Glomerular visceral epithelial cell (primary cell): ENCODE measurements around the gene RAB6B.

Experiments used
- DNase-seq: peaks from one replicate; pipeline ENCODE4 v3.0.0-alpha.2; 2016; ENCODE audit errors: extremely low spot score

The RAB6B gene

DNA sequence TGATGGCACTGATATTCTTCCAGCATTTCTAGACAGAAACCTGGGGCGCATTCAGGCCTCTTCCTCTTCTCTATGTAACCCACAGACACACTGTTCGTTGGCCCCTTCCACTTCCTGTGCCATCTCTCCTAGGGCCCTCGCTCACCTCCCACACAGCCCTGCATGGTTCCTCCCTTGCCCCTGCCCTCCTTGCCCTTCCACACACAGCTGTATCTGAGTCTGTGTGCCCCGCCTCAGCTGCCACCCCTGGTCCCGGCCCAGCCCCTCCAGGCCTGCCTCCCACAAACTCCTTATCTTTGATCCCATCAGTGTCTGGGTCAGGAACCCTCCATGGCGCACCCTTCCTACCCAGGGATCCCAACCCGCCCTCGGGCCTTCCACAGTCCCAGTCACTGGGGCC, 37.9 kb downstream of the RAB6B start:
- DNase-seq = no peak

DNA sequence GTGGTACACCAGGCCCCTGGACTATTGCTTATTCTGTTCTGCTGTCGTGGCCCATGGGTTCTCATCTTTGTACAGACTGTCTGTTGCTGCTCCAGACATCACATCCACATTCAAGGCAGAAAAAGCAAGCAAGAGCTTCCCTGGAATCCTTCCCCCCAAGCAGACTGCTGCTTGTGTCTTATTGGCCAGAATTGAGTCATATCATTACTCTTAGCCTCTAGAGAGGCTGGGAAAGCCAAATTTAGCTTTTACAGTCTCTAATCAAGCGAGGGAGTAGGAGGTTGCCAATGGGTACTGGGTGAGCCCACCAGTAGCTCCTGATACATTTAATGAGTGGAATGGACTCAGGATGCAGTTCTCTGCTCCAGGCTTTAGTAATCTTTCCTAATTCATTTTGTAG, 39.4 kb downstream of the RAB6B start:
- DNase-seq = no peak

DNA sequence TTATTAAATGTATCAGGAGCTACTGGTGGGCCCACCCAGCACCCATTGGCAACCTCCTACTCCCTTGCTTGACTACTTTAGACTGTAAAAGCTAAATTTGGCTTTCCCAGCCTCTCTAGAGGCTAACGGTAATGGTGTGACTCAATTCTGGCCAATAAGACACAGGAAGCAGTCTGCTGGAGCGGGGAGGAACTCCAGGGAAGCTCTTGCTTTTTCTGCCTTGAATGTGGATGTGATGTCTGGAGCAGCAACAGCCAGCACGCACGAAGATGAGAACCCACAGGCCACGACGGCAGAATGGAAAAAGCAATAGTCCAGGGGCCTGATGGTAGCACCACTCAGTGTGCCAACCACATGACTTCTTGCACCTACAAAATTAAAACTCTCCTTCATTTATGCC, 39.9 kb downstream of the RAB6B start:
- DNase-seq = no peak

DNA sequence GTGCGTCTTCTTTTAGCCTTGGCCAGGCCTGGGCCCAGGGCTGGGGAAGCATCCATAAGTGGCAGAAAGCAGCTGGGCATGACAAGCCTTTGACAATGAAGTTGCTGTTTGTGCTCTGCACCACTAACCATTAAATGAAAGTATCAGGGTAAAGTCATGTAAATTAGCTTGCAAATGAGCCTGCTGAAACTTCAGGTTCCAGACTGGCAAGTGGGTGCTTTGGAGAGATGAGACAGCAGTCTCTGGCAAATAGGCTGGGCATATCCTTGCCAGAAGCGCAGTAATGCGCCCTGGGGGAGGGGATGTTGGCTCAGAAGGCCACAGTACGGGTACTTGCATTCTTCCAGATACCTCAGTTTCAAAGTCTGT, 40.7 kb downstream of the RAB6B start:
- DNase-seq = no peak

DNA sequence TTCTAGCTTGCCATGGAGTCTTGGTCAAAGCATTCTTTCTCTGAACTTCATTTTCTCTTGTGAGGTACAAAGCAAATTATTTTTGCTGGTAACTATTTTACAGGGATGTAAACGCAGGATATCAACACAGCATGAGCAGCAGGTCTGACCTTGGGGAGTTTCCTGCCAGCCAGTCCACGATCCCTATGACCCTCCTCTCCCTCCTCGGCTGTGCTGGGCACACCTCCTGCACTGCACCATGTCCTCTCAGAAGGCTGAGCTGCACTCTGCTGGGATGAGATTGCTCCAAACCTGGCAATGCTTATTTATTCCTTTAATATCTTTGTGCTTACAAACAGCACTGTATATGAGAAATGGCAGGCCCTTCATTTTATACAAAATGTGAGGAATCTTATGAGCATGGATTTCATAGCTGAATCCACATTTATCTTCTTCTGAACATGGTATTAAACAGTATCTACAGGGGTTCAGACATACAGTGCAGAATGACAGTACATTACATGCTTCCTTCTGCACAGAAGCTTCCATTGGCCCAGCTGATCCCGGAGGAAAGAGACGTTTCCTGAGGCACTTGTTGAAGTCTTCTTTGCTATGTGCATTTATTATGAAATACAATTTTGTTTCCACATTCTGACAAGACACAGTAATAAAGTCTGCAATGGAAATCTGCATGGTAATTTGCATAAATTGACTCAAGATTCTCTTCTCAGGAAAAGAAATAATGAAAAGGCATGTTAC, 41.2 kb downstream of the RAB6B start:
- no peak for DNase-seq

DNA sequence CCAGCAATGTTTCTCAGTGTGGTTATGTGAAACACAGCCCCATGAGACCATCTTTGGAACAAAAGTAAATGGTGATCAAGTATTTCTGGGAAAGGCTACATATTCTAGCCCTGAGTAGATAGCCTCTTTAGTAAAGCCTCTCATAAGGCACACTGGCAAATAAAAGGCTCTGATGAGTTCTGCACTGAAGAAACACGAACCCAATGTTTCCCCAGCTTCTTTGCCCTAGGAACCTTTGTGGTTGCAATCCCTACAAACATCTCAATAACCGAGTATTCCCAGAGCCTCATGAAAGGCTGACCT, 41.8 kb downstream of the RAB6B start:
- no peak for DNase-seq

DNA sequence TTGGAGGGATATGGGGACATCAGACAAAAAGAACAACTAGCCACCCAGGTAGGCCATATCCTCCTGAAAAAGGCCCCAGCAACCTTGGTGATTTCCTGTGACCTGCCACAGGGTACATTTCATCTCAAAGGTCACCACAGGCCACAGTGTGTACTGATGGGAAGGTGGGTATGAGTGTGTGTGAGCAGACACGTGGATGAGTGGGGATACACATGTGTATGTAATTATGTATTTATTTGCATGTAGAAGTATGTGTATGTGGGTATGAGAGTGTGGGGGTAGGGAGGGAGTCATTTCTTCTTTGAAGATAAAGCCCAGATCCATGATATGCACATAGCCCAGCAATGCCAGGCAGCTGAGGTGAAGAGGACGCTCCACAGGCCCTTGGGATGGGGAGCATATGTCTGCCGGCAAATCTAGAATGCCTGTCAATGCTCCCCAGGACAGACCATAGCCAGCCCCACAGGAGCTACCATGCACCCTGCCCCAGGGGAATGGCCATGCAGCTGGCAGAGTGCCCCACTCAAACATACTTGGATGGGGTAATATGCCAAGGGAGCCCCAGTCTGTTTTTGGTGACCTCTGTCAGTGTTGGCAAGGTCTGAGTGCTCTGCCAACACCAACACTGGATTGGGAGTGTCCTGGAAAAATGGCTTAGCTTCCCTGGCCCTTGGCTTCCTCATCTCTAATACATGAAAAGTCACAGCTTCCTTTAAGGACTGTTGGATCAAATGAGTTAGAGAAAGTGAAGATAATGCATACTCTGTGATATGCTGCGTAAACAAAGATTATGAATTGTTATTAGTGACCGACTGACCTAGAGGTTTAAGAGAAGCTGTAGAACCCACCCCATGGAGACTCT, 42.4 kb downstream of the RAB6B start:
- no peak for DNase-seq

DNA sequence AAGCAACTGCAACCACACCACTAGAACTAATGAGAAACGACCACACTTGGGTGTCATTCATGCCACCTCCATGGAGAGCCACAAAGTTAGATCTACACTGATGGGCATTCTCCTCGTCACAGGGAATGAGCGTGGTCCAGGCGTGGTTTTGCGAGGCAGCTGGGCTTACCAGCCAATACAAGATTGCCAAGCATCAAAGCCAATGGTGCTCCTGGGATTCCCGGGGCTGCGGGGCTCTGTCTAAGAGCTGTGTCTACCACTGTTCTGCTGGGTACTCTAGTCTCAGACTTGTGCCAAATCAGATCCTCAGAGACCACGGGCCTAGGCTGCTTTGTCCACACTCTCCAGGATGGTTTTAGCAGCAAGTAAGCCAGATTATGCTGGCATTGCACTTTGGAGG, 43.8 kb downstream of the RAB6B start:
- DNase-seq = no peak

DNA sequence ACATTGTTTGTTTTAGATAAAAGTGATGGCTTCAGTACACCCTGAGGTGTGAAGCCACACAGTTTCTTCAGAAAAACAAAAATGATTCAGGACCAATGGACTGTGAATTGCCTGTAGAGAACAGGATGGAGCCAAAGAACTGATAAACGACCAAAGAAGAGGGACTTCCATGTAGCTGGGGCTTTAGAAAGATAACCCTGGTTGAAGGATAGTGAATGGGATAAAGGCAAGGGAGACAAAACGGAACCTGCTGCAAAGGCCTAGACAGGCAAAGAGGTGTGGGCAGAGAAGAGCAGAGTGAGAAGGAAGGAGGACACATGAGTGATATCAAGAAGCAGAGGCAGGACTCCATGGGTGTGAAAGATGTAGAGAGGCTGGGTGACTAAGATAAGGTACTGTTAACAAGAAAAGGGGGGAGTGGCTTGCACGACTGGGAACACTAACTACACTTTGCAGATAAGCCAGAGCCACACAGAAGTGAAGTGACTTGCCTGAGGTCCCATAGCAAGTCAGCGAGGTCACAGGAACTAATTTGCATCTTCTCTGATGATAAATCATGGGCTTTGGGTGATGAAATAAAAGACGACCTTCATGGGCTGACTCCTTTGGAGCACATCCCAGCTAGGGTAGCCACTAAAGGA, 44.3 kb downstream of the RAB6B start:
- no peak for DNase-seq

DNA sequence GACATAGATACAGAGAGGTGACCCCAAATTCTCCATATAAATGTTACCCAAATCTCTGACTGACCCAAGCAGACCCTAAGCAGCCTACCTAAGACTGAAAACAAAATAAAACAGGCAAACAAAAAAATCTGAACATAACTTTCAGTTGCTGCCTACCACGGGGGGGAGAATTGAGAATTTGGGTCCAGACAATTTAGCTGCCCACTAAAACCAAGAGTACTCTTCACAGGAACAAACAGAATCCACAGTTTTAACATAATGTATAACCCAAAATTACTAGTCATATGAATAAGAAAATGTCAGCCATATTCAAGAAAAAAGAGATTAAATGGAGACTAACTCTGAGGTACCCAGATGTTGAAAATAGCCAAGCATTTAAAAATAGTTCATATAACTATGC, 45.6 kb downstream of the RAB6B start:
- no peak for DNase-seq

DNA sequence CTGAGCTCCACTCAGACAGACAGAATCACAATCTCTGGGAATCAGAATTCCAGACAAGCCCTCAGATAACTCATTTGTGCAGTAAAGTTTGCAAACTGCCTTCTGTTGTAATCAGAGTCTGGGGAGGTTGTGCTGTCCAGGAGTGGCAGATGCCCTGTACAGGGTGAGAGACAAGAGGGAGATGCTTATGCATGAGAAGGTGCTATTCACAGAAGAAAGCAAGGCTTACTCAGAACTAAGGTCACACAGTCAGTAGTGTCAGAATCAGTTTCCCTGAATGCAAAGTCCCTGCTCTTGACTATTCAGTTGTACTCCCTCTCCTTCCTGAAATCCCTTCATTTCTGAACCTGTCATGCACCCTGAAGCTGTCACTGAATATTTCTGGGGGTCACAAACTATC, 46.3 kb downstream of the RAB6B start:
- DNase-seq = no peak

DNA sequence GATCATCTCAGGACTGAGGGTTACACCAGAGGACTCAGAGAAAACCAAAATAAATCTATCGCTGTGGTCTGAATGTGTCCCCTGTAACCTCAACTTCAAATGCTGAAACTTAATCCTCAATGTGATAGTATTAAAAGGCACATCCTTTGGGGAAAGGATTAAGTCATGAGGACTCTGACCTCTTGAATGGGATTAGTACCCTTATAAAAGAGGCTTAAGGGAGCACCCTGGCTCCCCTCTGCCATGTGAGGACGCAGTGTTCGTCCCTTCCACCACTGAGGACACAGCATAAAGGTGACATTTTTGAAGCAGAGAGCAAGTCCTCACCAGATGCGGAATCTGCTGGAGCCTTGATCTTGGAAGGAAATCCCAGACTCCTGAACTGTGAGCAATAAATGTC, 50.6 kb downstream of the RAB6B start:
- no peak for DNase-seq

DNA sequence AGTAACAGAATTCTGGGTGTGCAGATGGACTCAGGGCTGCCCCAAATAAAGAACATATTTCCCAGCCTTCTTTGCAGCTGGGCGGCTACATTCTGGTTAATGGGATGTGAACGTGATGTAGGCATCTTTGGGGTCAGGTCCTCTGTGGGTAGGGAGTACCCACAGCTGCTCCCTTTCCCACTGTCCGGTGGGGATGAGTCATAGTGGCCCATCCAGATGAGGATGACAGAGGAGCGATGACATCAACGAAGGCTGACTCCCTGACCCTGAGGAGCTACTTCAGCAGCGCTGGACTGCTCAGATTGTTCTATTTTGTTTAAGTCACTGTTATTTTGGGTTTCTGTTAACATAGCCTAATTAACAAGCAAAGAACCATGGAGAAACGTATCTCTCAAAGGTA, 52.0 kb downstream of the RAB6B start:
- DNase-seq = peak; percentile 60

DNA sequence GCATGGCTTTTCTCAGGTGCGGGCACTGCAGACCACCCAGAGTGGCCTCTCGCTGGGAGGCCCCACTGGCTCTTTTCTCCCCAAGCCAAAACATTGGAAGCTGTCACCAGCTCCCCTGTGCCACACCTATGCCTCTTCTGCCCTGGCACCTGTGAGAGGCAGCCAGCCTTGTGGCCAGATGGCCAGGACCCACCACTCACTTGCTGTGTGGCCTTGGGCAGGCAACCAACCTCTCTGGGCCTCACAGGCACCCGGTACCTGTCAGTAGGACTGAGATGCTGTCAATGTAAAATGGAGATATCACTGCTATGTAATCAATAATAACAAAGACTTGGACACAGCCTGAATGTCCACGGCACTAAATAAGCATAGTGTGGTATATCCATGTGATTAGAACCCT, 53.5 kb downstream of the RAB6B start:
- no peak for DNase-seq

DNA sequence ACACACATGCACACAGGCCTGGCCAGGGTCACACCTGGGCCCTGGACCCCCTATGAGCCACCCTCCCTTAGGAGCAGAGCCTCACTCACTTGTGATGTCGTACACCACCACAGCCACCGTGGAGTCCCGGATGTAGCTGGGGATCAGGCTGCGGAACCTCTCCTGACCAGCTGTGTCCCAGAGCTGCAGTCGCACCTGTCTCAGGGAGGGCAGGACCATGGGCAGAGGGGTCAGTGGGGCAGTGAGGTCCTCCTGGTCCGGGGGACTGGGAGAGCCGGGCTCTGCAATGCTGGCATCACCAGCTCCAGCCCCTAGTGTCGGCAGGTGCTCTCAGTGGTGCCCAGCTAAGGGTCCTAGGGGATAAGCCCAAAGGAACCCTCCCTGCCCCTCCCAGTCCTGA, 54.5 kb downstream of the RAB6B start:
- no peak for DNase-seq

DNA sequence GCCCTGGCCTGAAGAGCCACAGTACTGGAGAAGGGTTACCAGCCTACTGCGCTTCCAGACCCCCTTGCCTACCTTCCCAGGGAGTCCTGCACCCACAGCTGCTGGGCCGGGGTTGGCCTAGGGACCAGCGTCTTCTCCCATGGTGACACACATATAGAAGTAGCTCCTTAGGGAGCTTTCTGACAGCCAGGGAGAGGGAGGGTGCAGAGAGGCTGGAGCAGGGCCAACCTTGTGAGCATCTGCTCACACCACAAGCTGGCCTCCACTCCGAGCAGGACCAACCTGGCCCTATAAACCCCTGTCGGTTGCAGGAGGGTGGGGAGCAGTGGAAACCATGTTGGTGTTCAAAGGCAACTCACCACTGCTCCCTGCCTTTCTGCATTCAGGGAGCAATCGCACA, 54.9 kb downstream of the RAB6B start:
- DNase-seq = no peak

DNA sequence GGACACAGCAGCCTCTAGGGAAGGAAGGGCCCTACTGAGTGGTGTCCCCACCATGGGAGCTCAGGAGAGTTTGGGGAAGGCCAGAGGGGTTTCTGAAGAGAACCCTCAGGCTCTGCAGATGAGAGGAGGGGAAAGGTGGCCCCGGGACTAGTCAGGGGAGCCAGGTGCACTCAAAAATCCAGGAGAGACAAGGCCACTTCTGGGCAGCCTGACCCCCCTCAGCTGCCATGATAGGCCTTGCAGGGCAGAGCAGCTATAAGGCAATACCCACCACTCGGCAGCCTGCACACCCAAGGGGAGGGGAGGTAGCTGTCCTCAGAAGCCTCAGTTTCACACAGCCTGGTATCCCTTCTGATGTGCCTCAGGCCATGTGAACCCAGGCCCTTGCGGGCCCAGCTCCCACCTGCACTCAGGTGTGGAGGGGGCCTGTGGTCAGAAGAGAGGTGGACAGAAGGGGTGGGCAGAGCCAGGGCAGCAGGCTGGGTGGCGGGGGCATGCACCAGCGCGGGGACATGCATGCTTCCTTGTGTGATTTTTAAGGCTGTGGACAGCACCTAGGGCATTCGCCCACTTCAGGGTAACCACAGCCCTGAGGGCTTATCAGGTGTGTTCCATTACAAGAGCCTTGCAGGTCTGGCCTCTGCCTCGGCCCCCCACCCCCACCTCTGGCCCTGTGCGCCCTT, 55.5 kb downstream of the RAB6B start:
- no peak for DNase-seq

DNA sequence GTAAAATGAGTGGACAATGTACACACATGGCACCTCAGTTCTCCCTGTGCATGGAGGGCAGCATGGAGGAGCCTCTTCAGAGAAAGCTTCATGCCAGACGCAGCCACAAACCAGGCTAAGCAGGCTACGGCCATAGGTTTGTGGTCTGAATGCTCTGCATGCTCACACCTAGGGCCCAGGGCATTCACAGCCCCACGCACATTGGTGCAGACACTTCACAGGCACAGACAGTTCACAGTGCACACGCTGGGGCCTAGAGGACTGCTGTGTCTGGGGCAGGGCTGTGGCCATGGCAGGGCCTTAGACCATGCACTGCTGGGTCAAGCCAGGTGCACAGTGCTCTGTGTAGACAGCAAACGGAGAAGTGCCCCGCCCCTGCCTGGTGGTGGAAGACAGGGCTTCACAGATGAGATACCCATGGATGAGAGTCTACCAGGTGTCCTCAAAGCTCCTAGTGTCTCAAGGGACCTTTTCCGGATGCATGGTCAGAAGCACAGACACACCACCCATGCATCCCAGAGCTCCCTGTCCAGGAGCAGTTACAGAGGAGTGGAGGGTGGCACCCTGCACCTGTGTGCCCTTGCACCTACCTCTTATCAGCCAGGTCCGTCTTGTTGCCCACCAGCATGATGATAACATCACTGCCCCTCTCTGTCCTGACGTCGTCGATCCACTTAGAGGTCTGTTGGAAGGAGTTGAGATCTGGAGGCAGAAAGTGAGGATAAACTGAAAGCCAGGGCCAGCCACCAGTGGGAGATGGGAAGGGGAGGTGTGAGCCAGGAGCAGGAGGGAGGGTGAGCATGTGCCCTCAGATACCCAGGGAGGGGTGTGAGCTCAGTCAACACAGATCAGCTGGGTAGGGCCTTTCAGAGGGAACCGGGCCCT, 56.5 kb downstream of the RAB6B start:
- no peak for DNase-seq

DNA sequence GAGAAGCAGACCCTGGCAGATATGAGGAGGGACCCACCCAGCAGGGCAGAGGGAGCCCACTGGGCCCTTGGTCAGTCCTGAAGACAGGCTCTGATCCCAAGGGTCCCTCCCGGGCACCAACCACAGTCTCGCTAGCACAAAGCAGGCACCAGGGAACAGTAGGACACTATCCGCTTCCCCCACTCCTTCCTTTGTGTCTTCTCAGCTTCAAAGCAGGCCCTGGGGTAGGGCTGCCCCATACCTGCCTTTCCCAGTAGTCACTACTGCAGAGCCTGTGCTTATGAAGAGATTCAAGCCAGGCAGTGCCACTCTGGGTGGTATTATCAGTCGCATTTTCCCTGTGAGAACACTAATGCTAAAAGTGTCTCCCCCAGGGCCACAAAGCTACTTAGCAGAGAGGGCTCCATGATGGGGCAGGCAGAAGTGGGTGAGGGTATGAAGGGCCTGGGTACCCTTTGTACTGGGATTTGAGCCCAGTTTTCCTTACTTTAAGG, 57.3 kb downstream of the RAB6B start:
- no peak for DNase-seq

DNA sequence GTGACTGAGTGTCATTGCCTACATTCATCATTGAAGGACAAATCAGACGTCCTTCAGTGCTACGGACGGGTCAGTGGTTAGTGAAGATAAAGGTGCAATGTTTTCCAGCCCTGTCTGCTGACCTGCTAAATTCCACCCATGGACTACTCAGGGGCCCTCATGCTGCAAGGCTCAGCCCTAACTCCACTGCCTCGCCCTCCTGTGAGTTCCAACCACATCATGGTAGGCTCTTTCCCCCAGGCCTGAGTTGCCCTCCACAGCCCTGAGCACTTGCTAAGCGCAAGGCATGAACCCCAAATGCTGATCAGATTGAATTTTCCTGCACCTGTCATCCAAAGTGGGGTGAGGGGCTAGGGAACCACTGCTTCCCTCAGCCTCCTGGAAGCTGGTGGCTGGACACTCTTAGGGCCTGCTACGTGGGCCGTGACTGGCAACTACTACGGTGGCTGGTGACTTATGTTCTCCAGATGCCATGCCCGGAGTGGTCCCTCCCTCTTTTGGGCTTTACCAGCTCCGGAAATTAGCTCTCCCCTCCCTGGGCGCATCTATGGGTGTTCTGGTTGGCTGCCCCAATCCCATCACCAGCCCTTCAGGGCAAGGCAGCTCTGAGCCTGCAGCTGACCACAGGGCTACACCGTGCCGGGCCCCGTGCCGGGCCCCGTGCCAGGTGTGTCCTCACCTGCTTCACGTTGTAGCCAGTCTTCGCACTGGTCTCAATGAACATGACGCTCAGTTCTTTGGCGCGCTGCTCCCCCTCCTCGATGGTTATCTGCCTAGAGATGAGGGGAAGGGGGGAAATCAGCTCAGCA, 58.0 kb downstream of the RAB6B start:
- DNase-seq = no peak
